NCI-H2171 treated with DMSO at 0.1 percent for 48 hours (cell line): Measurements from ENCODE around the gene MEX3B.
A peak's percentile ranks its signal among the peaks of the same experiment; 100 is the strongest.

Experiments
- DNase-seq: peaks from one replicate; lab custom pipeline; 2025; lab: John Stamatoyannopoulos, UW

MEX3B gene

DNA sequence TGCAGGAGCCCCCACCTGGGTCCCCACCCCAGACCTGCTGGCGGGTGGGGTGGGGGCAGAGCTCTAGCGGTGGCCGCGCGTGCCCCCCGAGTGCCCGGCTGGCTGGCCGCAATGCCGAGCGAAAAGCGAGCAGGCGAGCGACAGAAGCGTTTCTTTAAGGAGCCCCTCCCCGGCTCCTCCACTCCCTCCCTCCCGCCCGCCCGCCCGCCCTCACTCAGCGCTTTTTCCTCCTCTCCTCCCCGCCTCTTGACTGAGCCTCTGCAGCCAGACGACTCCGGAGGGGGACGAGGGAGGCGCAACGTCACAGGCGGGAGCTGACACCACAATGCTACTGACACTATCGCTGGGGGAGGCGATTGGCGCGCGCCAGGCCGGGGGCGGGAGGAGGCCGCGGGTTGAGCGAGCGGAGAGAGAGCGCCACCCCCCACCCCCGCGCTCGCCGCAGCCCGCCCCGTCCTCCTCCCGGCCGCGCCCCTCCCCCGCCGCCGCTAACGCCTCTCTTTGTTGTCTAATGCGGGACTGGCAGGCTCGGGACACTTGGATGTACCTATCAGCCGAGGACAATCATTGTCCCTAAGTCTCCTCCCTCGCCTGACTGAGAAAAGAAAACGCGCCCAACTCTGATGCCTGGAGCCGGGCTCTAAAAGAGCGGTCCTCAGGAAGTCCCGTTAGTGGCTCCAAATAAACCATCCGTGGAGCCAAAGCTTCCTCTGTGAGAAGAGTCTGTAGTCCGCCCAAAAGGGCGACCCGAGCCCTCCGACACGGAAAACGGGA, at the start of gene MEX3B:
MEX3B (minus strand) TSS at position 127 of the 774 bp plus-strand sequence. CDS start 313 bp downstream, outside the sequence.
- peak; percentile 97 for DNase-seq

DNA sequence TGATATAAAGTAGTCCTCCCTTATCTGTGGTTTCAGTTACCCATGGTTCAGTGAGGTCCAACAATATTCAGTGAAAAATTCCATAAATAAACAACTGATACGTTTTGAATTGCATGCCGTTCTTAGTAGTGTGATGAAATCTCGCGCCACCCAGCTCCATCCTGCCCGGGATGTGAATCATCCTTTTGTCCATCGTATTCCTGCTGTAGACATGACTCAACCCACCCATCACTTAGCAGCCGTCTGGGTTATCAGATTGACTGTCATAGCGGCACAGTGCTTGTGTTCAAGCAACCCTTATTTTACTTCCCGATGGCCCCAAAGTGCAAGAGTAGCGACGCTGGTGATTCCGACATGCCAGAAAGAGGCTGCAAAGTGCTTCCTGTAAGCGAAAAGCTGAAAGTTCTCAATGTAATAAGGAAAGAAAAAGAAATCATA, 48.0 kb upstream of the MEX3B start:
- no peak for DNase-seq

DNA sequence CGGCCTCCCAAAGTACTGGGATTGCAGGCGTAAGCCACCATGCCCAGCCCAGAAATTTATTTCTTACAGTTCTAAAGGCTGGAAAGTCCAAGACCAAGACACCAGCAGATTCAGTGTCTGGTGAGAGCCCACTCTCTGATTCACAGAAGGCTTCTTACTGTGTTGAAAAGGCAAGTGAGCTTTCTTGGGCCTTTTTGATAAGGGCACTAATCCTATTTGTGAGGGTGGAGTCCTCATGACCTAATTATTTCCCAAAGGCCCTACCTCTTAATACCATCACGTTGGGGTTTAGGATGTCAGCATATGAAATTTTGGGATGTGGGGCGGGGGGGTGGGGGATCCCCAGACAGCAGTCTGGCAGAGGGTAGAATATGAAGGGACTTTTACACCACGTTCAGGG, 47.5 kb upstream of the MEX3B start:
- DNase-seq = no peak

DNA sequence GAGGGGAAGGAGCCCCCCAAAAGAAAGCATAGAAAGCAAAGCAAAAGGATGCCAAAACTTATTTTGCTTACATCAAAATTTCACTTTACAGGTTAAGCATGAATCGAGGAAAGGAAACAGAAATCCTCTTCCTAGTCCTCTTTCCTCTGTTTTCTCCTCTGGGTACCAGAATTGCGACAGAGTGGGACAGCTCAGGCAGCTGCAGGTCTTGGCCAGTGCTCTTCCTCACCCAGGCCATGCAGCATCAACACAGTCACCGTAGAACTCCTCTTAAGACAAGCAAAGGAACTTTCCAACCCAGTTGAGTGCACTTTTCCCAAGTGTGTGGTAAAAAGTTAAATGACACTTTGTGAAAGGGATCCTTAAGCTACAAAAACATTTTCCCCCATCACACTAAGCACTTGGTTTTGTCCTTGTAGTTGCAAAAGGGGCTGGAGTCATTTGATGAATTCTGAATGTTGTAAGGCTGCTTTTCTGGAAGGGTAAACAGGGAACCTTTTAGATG, 45.9 kb upstream of the MEX3B start:
- no peak for DNase-seq

GRCh38 chr15:82086243-82086995, 40.6 kb upstream of the MEX3B start:
- no peak for DNase-seq

DNA sequence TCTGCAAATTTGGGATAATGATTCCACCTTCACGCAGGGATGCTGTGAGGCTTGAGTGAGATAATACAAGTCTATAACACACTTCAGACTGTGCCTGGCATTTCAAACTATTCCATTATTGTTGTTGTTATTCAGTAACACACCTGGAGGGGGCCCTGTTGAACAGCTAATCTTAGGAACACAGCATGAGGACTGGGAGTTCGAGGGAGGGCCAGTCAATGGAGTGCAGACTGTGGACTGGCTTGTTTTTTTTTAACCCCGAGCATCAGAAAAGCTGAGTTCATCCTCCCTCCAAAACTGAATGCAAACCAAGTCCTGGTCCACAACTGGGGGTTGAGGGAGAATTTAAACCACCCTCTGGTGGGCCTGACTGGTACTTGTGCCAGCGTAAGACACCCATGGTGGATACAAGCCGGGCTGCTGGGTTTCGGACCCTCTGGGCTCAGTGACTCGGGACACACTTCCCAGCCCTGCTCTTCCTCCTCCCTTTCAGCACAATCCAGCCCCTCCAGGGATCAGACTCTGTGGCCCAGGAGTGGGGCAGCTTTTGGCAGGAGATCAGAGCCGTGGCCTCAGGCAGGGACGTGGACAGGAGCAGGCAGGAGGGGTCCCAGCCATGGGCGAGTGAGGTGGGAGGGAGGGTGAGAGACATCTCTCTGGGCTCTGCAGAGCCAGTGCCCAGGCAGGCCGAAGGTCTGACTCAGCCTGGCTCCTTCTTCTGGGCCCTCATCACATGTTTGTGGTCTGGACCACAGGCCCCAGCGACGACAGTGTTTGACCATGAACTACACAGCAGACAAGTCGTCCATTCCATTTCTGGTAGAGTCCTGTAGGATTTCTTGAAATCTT, 36.3 kb upstream of the MEX3B start:
- no peak for DNase-seq

DNA sequence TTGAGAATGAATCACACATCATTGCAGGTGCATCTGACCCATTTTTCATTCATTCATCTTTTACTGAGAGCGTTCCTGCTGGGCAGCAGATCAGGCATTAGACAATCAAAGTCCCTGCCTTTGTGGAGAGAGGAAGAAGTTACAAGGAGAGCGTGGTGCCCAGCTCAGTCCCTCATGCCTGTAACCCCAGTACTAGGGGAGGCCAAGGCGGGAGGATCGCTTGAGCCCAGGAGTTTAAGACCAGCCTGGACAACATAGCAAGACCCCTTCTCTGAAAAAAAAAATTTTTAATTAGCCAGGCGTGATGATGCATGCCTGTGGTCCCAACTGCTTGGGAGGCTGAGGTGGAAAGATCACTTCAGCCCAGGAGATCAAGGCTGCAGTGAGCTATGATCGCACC, 35.0 kb upstream of the MEX3B start:
- DNase-seq = no peak

DNA sequence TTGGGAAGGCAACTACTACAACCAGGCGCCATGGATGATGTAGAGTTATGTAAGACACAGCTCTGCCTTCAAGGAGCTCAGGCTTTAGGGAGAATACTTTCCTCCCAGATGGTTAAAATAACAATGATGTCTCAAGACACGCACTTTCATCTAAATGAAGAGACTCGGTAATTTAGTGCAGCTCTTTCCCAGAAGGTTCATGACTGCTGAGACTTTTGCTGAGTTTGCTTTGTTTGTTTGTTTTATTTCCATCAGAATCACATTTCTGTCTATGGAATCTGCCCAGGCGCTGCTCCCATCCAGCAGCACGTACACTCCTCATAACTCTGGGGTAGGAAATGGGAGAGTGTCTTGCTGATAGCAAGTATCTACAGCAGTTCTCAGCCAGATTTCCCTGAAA, 33.9 kb upstream of the MEX3B start:
- DNase-seq = no peak

DNA sequence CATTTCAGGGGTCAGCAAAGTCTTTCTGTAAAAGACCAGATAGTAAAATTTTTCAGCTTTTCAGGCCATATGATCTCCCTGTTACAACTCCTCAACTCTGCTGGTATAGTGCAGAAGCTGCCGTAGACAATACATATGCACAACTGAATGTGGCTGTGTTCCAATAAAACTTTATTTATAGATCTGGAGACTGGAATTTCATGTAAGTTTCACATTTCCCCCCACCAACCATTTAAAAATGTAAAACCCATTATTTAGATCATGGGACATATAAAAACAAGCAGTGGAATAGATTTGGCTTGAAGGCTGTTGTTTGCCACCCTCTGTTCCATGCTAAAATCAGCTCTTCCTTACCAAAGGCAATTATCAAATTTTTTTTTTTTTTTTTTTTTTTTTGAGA, 28.8 kb upstream of the MEX3B start:
- no peak for DNase-seq

- no peak for DNase-seq
Observed at GRCh38 chr15:82072926-82073537, 27.2 kb upstream of the MEX3B start.

- no peak for DNase-seq
Observed at GRCh38 chr15:82066455-82066854, 20.6 kb upstream of the MEX3B start.

DNA sequence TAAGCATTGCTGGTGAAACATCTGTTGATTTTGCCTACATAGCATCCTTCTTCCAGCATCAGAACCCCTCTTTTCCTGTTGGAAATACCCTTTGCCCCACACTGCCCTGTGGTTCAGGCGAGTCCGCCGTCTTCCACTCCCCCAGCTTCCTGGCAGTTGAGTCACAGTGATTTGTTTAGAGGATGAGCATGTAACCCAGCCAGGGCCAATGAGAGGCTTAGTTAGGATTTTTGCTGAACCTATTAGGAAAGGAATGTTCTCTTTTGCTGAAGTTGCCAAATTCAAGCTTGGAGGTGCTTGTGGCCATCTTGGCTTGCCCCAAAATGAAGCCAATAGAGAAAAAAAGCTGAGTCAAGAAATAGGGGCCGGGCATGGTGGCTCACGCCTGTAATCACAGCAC, 19.0 kb upstream of the MEX3B start:
- no peak for DNase-seq

DNA sequence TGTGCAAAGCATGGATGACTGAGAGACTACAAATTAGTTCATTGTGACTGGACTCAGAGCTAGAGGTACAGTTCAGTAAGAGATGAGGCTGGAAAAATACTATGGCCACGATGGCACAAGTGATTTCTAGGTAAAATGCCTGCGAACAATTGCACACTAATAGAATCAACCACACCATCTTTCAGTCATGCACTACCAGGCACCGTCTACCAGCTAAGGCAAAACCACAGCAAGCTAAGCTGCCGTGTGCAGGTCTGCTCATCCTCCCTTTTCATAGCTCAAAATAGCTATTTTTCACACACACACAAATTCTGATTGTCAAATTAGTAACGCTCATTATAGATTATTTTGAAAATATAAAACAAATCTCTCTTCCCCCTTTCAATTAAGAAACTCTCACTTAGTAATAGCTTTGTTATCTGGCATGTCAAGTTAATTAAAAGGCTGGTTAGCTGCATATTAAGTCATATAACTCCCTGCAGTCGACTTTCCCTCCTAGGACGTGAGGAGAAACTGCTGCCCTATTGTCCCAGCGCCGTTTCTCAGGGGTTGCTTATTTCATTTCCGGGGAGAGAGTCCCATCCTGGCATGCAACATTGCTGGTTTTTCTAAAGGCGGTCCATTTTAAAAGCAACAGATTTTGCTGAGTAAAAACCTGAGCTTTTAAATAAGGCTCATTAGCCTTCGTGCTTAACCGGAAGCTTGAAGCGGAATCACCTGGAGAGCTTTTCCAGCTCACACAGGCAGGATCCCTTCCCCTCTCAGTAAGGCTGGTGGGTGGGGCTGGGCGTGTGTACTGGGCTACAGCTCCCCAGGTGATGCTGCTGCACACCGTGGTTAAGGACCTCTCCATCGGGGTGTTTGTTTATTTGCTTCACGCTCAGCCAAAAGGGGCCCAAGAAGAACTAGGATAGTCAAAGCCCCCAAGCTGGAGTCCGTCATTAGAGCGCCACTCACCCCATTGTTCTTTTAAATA, 16.9 kb upstream of the MEX3B start:
- no peak for DNase-seq

GRCh38 chr15:82060817-82061216, 15.0 kb upstream of the MEX3B start:
- no peak for DNase-seq

DNA sequence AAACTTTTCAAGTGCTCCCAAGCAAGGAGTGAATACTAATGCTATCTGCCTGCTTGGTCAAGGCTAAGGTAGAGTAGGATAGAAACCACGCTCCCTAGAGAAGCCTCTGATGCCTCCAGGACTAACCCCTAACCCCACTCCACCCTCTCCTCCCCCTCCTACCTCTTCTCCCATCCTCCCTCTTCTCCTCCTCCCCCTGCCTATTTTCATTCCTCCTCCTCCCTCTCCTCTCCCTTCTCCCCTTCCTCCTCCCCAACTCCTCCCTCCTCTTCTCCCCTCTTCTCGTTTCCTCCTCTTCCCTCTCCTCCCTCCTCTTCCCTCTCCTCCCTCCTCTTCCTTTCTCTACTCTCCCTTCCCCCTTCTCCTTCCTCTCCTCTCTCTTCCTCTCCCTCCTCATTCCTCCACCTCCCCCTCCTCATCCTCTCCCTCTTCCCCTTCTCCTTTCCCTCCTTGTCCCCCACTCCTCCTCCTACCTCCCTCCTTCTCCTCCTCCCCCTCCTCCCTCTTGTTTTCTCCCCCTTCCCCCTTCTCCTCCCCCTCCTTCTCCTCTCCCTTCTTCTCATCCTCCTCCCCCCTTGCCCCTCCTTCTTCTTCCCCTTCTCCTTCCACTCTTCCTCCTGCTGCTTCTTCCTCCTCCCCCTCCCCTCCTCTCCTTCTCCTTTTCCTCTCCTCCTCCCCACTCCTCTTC, 12.8 kb upstream of the MEX3B start:
- DNase-seq = no peak

GRCh38 chr15:82058026-82058425, 12.2 kb upstream of the MEX3B start:
- no peak for DNase-seq

- DNase-seq = no peak
Observed at GRCh38 chr15:82056958-82057823, 11.4 kb upstream of the MEX3B start.

DNA sequence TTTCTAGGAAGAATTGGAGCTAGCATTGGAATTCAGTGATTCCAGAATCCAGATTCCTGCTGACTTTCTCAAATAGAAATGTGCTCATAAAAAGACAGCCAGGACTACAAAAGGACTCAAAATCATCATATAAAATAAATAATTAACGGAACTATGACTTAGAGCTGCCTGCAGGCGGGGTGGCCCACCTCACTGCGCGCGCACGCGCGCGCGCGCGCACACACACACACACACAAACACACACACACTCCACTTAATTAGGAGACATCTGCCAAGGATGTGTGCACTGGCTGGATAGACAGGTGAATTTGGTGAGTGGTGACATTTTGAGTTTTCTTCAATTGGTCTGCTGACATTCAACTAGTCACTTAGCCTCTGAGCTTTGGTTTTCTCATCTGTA, 6.9 kb upstream of the MEX3B start:
- DNase-seq = no peak

GRCh38 chr15:82051664-82052063, 5.8 kb upstream of the MEX3B start:
- no peak for DNase-seq
